KG1 (cell line): Measurements from ENCODE around the gene TSPAN18.

ENCODE experiments used
- DNase-seq: peaks from one replicate; lab custom pipeline; 2025; lab: John Stamatoyannopoulos, UW

TSPAN18 gene

DNA sequence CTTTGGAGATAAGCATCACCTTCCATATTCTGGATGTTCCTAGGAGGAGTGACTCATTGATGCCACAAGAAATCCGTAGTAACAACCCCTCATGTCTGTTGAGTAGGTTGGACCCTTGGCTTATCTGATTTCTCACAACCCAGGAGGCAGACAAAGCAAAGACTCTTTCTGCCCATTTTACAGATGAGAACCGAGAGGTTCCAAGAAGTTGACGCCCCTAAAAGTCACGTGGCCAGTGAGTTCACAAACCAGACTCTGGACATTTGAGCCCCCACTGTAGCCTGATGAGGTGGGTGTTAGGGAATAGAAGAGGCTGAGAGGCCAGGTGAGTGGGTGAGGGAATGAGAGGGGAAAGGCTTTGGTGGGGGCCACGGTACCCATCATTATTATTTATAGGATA is 70.3 kb downstream of the TSPAN18 start:
- DNase-seq, result no peak

DNA sequence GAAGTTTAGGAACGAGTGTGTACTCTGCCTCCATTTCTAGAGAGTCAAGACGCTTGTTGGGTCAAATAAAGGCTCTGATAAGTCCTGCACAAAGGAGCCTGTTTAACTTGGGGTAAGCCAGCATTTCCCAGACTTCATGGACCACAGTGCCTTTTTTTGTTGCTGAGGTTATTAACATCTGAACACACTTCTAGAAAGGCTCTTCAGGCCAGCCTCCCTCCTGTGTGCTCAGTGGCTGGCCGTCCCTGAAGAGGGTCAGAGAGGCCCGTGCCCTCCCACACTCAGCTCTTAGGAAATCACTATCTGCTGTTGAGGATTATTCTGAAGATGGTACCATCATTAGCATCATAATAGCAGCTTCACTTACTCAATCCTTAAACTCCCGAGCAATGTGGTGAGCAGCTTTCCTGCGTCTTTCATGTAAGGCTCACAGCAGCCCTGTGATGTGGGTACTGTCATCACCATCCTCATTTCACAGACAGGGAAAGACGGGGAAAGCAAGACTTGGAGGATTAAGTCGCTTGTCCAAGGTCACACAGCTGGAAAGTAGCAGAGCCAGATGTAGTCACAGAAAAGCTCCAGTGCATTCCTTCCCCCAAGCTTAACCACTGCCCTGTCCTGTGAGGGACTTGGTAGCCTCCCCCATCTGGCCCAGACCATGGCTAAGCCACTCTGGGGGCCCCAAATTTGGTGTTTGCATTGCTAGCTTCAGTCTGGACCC is 71.3 kb downstream of the TSPAN18 start:
- DNase-seq, result no peak

DNA sequence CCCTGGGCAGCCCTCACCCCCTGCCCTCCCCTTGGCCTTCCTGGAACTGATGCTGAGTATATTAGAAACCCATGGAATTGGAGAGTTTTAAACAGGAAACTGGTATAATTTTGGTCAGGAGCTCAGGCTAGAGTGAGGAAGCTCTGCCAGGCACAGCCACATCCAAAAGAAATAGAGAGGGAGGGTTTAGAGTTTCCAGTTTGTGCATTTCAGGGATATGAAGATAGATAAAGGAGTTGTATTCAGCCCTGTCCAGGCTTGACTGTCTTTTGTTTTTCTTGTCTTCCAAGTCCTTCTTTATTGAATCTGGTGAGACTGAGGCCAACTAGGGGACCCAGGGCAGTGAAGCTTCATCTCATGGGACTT is 71.8 kb downstream of the TSPAN18 start:
- DNase-seq, result no peak

DNA sequence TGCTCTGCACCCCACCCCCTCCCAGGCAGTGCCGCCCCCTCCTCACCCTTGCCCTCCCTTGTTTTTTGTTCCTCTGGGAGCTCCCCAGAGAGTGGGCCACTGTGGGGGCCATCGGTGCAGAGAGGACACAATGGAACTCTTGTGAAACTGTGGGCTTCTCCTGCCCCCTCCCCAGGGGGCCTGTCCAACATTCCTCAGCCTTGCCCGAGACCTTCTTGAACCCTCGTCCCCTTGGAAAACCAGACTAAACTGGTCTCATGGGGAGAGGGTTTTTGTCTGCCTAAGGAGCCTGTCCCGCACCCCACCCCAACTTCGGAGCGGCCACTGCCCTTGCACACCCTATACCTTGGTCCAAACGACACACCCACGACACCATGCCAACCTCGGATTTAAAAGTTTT is 72.2 kb downstream of the TSPAN18 start:
- DNase-seq, result no peak

DNA sequence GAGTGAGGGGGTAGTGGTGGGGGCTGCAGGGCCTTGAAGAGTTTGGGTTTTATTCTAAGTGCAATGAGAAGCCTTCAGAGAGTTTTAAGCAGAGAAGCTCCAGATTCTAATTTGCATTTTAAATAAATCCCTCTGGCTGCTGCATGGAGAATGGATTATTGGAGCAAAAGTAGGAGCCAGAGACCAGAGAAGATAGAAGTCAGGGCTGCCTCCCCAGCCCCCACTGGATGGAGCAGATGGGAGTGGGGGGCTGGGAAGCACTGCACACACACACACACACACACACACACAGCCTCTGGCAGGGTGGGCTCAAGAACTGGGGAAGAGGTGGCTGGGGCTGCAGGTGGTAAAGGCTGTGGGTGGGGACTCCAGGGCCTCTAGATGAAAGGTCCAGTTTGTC is 75.6 kb downstream of the TSPAN18 start:
- DNase-seq, result no peak

DNA sequence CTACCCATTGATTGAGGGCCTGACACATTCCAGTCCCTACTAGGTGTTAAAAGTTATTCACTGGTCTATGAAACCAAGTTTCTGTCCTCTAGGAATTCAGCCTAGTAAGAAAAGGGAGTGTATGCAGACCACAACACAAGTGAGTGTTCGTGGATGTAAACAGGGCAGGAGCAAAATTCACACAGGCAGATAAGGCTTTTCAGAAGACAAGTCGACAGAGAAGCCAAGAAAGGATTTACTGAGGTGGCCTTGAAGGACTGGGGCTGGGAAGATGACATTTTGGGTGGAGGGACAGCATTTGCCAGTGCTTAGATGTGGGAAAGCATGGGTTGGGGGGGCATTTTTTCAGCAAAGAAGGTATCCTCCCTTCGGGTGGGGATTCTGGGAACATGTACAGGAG is 76.2 kb downstream of the TSPAN18 start:
- no peak for DNase-seq

DNA sequence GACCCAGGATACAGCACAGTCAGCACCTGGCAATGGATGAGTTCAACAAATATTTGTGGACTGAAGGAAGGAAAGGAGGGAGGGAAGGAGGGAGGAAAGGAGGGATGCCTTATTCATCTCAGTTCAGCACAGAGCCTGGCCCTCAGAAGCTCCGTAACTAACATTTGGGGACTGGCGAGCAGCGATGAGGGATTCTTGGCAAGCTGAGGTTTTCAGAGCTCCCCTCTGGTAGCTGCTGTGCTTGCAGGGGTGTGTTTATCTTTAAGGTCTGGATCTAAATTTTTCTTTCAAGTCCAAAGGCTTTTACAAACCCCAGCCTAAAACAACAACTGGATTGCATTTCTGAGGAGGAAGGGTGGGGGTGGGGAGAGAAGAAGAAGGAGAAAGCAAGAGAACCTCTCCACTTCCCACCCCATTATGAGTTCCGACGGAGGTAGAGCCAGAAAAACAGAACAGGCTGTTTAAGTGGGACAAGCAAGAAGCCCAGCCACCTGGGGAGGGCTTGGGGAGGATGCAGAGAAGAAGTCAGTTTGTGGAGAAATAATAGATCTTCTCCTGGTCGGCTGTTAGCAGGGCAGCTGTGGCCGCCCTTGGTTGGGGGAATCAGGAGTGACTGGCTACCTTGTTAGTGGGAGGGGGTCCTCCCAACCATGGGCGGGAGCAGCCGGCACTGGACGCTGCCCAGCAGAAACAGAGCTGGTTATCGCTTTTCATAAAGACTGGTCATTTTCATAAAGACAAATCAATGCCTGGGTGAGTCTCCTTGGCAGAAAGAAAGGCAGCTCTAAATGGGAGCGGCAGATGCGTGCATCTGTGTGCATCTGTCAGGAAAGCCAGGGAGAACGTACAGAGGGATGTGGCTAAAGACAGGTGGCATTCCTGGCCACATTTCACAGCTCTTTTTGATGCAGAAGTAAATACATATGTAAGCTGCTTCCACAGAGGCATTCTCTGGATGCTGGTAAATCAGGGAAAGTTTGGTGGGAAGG is 78.0 kb downstream of the TSPAN18 start:
- DNase-seq, result no peak

DNA sequence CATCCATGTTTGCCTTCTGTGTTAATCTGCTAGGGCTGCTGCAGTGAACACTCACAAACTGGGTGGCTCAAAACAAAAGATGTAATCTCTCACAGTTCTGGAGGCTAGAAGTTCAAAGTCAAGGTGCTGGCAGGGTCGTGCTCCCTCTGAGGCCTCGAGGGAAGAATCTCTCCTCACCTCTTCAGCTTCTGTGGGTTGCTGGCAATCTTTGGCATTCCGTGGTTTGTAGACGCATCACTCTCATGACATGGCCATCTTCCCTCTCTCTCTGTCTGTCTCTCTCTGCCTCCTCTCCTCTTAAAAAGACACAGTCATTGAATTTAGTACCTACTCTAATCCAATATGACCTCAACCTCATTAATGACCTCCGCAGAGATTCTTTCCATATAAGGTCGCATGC is 78.8 kb downstream of the TSPAN18 start:
- DNase-seq, result no peak

DNA sequence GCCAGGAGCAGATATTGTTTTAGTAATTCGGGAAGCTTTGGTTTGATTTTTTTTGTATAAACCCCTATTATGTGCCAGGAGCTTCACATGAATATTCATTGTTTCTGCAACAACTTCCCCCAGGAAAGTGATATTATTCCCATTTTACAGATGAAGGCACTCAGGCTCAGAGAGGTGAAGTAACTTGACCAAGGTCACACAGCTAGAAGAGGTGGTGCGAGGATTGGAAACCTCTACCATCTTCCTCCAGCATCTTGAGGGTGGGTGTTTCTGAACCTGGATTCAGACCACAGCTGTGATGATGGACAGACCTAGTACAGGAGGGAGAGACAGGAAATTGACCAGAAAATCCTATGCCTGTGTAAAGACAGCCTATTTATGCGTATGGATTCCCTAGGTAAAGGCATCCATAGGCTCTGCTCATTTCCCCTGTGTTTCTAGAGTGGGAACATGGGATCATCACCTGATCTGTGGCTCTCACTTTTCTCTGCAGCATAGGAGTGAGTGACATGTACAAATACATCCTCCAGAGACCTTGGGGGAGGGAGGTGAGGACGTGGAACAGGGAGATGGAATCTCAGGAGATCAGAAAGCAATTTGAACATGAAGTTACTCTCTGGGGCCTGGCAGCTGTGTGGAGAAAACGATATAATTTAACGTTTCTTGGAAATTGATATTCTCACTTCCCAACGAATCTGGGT is 81.4 kb downstream of the TSPAN18 start:
- no peak for DNase-seq

DNA sequence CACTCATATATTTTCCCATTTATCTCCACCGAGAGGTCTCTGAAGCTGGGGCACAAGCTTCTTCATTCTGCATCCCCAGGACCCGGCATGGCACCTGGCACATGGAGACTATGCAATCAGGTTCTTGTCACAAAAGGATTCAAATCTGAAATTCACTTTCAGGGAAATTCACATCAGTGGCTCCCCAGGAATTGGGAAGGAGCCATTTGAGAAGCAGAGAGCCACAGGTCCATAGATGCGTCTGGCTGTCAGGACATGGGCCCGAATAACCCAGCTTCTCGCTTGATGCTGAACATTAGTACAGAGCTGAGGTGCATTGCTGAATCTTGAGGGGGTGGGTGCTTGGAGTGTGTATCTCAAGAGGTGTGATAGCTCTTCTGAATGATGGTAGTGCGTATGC is 82.5 kb downstream of the TSPAN18 start:
- no peak for DNase-seq

DNA sequence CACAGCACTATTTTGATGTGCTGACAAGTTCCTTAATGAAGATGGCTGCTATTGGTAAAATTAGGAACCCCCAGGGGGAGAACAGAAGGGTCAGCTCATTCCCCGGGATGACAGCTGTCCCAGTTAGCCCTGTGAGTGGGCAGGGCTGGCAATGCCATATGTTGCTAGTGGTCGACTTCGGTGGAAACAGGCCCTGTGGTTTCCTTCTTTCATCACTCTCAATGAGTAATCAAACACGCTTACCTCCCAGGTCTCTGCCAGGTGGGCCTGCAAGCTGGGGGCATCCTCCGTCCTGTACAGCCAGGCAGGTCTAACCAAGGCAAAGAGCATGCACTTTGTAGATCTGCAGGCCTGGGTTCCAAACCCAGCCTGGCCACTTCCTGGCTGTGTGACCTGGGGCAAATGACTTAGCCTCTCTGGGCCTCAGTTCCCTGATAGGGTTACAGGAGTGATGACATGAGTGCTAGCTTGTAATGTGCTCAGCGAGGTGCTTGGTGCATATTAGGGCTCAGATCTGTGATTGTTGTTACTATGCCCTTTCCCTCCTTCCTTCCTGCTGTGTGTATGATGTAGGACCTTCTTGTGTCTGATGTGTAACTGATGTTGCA is 85.2 kb downstream of the TSPAN18 start:
- DNase-seq, result no peak

DNA sequence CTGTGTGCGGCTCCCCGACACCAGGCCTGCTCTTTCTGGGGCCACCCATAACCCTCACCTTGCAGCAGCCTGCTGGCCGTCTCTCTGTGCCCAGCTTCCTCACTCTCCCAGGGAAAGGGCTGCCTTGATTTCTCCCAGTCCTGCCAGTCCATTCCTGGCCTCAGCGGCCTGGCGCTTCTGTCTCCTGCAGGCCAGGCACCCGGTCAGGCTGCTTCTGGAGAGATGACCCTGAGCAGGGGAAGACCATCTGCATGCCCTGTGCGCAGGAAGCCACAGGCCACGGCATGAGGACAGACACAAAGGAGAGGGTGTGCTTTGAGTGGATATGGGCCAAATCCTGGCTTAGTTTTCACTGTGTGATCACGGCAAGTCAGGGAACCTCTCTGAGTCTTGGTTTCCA is 86.2 kb downstream of the TSPAN18 start:
- DNase-seq, result no peak

DNA sequence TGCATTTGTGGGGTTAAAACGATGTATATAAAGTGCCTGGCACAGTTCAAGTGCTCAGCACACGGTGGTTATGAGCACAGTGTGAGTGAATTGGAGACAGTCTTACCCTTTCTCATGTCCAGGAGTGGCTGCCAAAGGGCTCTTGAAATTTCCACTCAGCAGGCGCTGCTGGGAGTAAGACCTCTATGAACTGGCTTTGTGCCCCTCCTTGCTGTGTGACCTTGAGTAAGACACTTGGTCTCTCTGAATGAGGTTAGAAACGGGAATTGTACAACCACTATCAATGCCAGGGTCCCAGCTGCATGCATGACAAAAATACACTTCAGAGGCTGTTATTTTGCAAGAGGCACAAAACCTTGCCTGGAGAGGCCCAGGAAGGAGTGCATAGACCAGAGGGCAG is 86.6 kb downstream of the TSPAN18 start:
- DNase-seq, result no peak

DNA sequence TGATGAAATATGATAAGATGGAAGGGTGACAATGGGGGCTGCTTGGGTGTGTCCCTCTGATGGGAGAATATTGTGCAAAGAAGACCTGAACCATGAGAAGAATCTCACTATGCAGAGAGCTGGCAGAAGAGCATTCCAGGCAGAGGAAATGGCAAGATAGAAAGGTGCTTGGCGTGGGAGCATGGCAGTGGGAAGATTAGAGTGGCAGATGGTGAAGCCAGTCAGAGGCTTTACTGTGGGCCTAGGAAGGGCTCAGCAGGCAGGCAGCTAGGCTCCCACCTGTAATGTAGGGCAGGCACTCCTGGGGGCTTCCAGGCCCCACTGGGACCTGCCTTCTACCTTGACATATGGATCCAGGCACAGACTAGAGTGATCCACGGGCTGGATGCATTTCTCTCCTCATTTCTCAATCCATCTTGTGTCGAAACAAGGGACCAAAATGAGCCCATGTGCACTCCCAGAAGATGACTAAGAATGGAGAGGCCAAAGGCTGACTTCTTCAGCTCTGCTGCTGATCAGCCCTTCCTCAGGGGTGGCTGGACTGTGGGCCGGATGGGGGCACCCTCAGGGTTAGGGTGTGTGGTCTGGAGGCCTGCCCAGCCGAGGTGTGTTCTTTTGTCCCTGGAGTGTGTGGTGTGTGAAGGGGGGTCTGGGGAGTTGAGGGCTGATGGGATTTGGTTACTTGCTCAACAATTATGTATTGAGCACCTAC is 88.3 kb downstream of the TSPAN18 start:
- no peak for DNase-seq

DNA sequence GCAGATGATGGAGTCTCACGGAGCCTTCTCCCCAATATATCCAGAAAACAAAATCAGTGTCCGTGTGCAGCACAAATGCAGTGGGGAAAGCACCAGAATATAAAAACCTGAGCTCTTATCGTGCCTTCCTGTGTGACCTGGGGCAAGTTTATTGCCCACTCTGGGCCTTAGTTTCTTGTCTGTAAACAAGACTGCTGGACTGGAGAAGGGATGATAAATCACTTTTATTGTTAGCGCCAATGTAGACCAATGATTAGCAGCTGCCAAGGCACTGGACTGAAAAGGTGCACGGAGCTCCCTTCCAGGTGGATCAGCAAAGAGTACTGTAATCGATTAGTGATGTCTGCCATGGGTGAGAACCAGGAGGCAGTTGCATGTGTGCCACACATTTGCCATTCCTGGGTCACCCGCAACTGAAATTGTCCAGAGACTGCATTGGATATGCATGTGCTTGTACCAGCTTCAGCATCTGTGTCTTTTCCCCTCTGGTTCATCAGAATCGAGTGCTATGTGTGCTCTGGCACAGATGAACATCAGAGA is 89.2 kb downstream of the TSPAN18 start:
- no peak for DNase-seq

DNA sequence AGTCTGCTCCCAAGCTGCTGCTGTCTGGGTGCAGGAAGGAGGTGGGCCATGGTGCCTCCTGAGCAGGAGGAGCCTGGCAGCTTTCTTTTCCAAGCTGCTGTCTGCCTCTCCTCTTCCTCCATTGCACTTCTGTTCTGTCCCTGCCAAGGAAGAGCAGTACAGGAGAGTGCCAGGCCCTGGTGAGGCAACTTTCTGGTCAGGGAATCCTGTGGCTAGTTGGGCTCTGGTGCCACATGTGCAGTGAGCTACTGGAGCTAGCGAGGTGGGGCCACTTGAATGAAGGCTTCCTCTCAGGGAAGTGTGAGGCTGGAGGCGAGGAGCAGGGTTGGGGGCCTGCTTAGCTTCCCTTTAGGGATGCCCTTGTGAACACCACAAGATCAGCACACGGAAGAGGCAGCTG is 90.0 kb downstream of the TSPAN18 start:
- DNase-seq, result no peak

DNA sequence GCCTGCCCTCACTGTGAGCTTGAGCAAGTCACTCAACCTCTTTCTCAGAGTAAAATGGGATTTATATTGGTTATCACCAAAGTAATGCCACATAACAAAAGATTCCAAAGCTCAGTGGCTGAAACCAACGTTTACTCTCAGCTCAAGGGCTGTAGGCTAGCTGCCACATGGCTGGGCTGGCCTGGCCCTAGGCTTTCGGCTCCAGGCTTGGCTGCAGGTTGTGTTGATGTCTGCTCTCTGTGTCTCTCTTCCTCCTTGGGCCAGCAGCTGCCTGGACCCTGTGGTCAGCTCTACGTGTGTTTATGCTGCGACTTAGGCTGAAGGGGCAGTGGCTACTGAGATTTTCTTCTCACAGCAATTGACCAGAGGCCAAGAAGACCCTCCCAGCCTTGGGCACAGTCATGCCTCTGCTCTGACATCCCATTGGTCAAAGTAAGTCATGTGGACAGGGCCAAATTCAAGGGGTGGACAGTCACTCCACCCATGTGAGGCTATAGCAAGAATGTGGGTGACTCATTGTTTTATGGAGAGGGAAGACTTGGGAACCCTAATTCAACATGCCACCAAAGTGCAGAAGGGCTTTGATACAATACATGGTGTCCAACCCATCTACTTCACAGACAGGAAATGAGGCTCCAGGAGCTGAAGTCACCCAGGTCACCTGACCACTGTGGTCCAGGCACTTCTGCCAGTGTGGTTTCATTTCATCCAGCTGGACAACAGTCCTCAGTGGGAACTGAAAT is 90.6 kb downstream of the TSPAN18 start:
- no peak for DNase-seq

DNA sequence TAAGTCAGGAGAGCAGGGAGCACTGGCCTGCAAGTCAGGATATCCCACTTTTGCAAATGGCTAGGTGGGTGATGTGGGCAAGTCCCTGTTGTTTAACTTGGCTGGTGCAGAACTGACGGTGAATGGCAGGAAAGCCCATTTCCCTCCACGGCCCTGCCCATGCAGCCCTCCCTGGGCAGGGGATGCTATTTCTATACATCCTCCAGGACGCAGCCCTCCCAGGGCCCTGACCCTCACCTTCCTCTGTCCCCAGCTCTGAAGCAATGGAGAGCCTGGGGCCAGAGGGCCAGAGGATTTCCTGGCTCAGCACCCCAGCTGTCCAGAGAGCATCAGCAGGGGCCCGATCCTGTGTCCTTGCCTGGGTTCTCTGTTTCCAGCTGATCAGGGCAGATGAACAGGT is 91.3 kb downstream of the TSPAN18 start:
- DNase-seq, result no peak

DNA sequence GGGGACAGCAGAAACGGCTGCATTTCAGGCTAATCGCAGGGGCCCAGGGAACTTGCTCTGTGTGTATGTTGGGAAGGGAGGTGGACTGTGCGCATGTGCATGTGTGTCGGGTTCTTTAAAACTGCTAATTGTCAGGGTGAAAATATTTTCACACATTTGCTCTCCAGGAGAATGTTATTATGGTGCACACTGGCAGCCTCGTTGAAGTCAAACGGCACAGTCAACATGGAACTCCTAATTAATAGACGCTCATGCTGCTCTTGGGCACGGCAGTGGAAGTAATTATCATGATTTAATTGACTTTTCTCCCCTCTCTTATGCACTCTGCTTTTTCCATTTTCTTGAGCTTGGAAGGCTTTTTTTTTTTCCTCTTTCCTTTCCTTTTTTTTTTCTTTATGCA is 92.6 kb downstream of the TSPAN18 start:
- no peak for DNase-seq

DNA sequence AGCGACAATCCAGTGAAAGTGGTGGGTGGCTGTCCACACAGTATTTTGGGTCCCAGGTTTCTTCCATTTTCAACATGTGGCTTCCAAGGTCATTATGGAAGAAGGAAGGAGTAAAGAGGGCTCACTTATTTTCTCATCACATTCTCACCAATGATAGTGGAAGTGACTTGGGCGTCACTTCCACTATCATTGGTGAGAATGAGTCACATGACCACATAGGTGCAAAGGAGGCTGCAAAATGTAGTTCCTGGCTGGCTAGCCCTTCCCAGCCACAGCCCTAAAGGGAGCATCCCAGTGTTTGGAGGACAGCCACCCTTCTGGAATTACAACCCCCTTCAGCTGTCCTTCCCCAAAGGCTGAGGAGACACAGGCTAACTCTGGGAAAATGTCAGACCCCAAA is 95.6 kb downstream of the TSPAN18 start:
- DNase-seq, result no peak

DNA sequence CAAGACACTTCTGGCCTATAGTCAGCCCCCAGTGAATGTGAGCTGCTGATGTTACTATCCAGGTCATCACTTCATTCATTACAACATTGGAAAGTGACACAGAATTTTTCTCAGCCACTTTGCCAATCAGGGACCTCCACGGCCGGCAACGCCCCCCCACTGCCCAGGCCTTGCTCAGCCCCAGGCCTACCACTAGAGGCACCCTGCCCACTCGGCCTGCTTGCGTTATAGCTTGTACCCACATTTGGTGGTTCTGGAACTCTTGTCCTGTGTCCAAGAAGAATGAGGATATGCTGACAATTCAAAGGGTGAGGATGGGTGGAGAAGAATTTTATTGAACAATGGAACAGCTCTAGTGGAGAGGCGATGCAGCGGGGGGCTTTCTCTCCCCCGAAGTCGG is 96.2 kb downstream of the TSPAN18 start:
- no peak for DNase-seq
